SK-N-SH treated with all-trans-retinoic acid at 6 μM for 48 hours (cell line): Measurements from ENCODE around the gene VPS50.

Source experiments
- BACH2 ChIP-seq: fragments of 250-450 bp; sonication (Bioruptor Pico); IDR thresholded peaks from 2 replicates; pipeline ENCODE4 v1.9.0; 2021; ENCODE audit warnings: mild to moderate bottlenecking, borderline replicate concordance
- CREB5 ChIP-seq: fragments of 250-450 bp; sonication (Bioruptor Pico); IDR thresholded peaks from 2 replicates; pipeline ENCODE4 v1.5.1; 2020; ENCODE audit warnings: low read depth, mild to moderate bottlenecking, moderate library complexity
- CSDC2 ChIP-seq: fragments of 250-450 bp; sonication (Bioruptor Pico); IDR thresholded peaks from 2 replicates; pipeline ENCODE4 v1.5.0; 2020; ENCODE audit warnings: mild to moderate bottlenecking, moderate library complexity
- GLIS3 ChIP-seq: fragments of 250-450 bp; sonication (Bioruptor Pico); IDR thresholded peaks from 2 replicates; pipeline ENCODE4 v1.5.0; 2020; ENCODE audit warnings: mild to moderate bottlenecking, moderate library complexity
- ISL1 ChIP-seq: fragments of 250-450 bp; sonication (Bioruptor Pico); IDR thresholded peaks from 2 replicates; pipeline ENCODE4 v2.1.2; 2022; ENCODE audit warnings: mild to moderate bottlenecking, moderate library complexity
- OSR1 ChIP-seq: fragments of 250-450 bp; sonication (Bioruptor Pico); IDR thresholded peaks from 2 replicates; pipeline ENCODE4 v1.8.0; 2022; ENCODE audit warnings: moderate library complexity, mild to moderate bottlenecking, inconsistent platforms
- PATZ1 ChIP-seq: fragments of 250-450 bp; sonication (Bioruptor Pico); IDR thresholded peaks from 2 replicates; pipeline ENCODE4 v1.8.0; 2020; ENCODE audit warnings: mild to moderate bottlenecking, moderate library complexity, borderline replicate concordance
- RARB ChIP-seq: fragments of 250-450 bp; sonication (Bioruptor Pico); IDR thresholded peaks from 2 replicates; pipeline ENCODE4 v1.8.0; 2021; ENCODE audit warnings: mild to moderate bottlenecking, moderate library complexity
- SNAI2 ChIP-seq: fragments of 250-450 bp; sonication (Bioruptor Pico); IDR thresholded peaks from 2 replicates; pipeline ENCODE4 v1.5.0; 2020; ENCODE audit warnings: mild to moderate bottlenecking, moderate library complexity
- ZFP3 ChIP-seq: fragments of 250-450 bp; sonication (Bioruptor Pico); IDR thresholded peaks from 2 replicates; pipeline ENCODE4 v1.5.0; 2020; ENCODE audit warnings: mild to moderate bottlenecking, moderate library complexity
- ZFP30 ChIP-seq: fragments of 450-650 bp; formaldehyde crosslinking; IDR thresholded peaks from 2 replicates; pipeline ENCODE4 v1.5.0; 2022; ENCODE audit warnings: mild to moderate bottlenecking, moderate library complexity
- ZNF565 ChIP-seq: fragments of 450-650 bp; formaldehyde crosslinking; conservative IDR thresholded peaks from 2 replicates; pipeline ENCODE4 v1.5.0; 2020; ENCODE audit warnings: low read depth, mild to moderate bottlenecking, moderate library complexity

GRCh38 chr7:93332172-93332571 is 100.0 kb downstream of the VPS50 start:
- TF ChIP-seq ZFP30 (no peak), PATZ1 (CRISPR knock-in tag) (no peak), RARB (no peak), CREB5 (CRISPR knock-in tag) (no peak), ISL1 (no peak), OSR1 (no peak), SNAI2 (CRISPR knock-in tag) (no peak), CSDC2 (CRISPR knock-in tag) (no peak), ZNF565 (no peak), BACH2 (CRISPR knock-in tag) (no peak), ZFP3 (CRISPR knock-in tag) (no peak), GLIS3 (no peak)
